GM23338 (cell line): ENCODE data around the gene NT5C2. TPM values are rescaled to one million over a fixed set of nuclear protein-coding genes. Genes with fewer than 3 reads are reported as not detected.

Experiments used
- CREB1 ChIP-seq: fragments of 250-450 bp; sonication (Bioruptor Pico); IDR thresholded peaks from 2 replicates; pipeline ENCODE4 v1.5.0; 2020; ENCODE audit warnings: low read depth, mild to moderate bottlenecking, moderate library complexity
- EZH2phosphoT487 ChIP-seq: fragments of 200-600 bp; sonication (generic); IDR thresholded peaks from one replicate; pipeline ENCODE4 v1.8.1; 2018; ENCODE audit warnings: antibody characterized with exemption; ENCODE audit not compliant: unreplicated experiment
- JUNB ChIP-seq: IDR thresholded peaks from one replicate; pipeline ENCODE4 v1.6.1; 2016; ENCODE audit warnings: antibody characterized with exemption; ENCODE audit not compliant: unreplicated experiment
- NANOG ChIP-seq: IDR thresholded peaks from 2 replicates; pipeline ENCODE4 v1.6.1; 2016; ENCODE audit warnings: antibody characterized with exemption, borderline replicate concordance
- POLR2AphosphoS5 ChIP-seq: IDR thresholded peaks from 2 replicates; pipeline ENCODE4 v1.6.1; 2016; ENCODE audit warnings: antibody characterized with exemption, low read depth
- STAT1 ChIP-seq: IDR thresholded peaks from one replicate; pipeline ENCODE4 v1.6.1; 2016; ENCODE audit warnings: antibody characterized with exemption; ENCODE audit not compliant: unreplicated experiment
- ZNF114 ChIP-seq: fragments of 250-450 bp; sonication (Bioruptor Pico); IDR thresholded peaks from 2 replicates; pipeline ENCODE4 v1.5.0; 2020; ENCODE audit warnings: mild to moderate bottlenecking, moderate library complexity
- ZNF331 ChIP-seq: fragments of 250-450 bp; sonication (Bioruptor Pico); IDR thresholded peaks from 2 replicates; pipeline ENCODE4 v1.5.0; 2020; ENCODE audit warnings: low read depth, mild to moderate bottlenecking, moderate library complexity
- polyA plus RNA-seq: library from polyadenylated mRNA; unstranded; fragments of >200 nt; fragmentation: Nextera tagmentation; extraction: Ambion mirVana; gene quantifications from 2 replicates; pipeline ENCODE4 v1.2.1, GENCODE V29; 2016
- total RNA-seq: library from RNA; depleted of rRNA; stranded (reverse); fragments of >200 nt; shearing (Covaris generic); gene quantifications from 2 replicates; pipeline ENCODE4 v1.2.3, GENCODE V29; 2014
- TF ChIP-seq, protein P1 (sequence below): fragments of 250-450 bp; sonication (Bioruptor Pico); IDR thresholded peaks from 2 replicates; pipeline ENCODE4 v1.5.0; 2020; ENCODE audit warnings: mild to moderate bottlenecking, moderate library complexity
- TF ChIP-seq, protein P2 (sequence below), 2 experiments: fragments of 200-600 bp in 1 of 2; sonication (generic) in 1 of 2; conservative IDR thresholded peaks; 2 replicates each; pipeline versions ENCODE4 v1.5.1 to v1.6.1; 2016 to 2017; ENCODE audit warnings: antibody characterized with exemption in 2 of 2, low read depth in 2 of 2, mild to moderate bottlenecking in 2 of 2, moderate library complexity in 1 of 2
- TF ChIP-seq, protein P3 (sequence below): IDR thresholded peaks from 2 replicates; pipeline ENCODE4 v1.6.1; 2016; ENCODE audit warnings: antibody characterized with exemption
- TF ChIP-seq, protein P4 (sequence below): IDR thresholded peaks from one replicate; pipeline ENCODE4 v1.6.1; 2018; ENCODE audit warnings: antibody characterized with exemption; ENCODE audit not compliant: unreplicated experiment

NT5C2 gene
- total and polyA plus RNA-seq, 2 experiments from 2014 or later, result 33.9 to 85.4 TPM

DNA sequence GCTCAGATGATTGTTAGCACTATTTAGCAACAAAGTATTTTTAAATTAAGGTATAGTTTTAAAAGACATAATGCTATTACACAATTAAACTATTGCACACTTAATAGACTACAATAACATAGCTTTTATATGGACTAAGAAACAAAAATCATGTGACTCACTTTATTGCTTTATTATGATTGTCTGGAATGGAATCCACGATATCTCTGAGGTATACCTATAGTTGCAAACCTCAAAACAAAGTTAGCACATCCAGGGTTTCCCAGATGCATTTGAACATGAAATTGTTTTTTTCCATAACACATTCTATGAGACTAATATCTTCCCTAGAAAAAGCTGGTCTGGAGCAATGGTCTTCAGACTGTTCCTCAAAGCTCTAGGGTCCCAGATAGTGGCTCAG is 34.3 kb upstream of the NT5C2 start (continued):
- TF ChIP-seq, protein P1, sequence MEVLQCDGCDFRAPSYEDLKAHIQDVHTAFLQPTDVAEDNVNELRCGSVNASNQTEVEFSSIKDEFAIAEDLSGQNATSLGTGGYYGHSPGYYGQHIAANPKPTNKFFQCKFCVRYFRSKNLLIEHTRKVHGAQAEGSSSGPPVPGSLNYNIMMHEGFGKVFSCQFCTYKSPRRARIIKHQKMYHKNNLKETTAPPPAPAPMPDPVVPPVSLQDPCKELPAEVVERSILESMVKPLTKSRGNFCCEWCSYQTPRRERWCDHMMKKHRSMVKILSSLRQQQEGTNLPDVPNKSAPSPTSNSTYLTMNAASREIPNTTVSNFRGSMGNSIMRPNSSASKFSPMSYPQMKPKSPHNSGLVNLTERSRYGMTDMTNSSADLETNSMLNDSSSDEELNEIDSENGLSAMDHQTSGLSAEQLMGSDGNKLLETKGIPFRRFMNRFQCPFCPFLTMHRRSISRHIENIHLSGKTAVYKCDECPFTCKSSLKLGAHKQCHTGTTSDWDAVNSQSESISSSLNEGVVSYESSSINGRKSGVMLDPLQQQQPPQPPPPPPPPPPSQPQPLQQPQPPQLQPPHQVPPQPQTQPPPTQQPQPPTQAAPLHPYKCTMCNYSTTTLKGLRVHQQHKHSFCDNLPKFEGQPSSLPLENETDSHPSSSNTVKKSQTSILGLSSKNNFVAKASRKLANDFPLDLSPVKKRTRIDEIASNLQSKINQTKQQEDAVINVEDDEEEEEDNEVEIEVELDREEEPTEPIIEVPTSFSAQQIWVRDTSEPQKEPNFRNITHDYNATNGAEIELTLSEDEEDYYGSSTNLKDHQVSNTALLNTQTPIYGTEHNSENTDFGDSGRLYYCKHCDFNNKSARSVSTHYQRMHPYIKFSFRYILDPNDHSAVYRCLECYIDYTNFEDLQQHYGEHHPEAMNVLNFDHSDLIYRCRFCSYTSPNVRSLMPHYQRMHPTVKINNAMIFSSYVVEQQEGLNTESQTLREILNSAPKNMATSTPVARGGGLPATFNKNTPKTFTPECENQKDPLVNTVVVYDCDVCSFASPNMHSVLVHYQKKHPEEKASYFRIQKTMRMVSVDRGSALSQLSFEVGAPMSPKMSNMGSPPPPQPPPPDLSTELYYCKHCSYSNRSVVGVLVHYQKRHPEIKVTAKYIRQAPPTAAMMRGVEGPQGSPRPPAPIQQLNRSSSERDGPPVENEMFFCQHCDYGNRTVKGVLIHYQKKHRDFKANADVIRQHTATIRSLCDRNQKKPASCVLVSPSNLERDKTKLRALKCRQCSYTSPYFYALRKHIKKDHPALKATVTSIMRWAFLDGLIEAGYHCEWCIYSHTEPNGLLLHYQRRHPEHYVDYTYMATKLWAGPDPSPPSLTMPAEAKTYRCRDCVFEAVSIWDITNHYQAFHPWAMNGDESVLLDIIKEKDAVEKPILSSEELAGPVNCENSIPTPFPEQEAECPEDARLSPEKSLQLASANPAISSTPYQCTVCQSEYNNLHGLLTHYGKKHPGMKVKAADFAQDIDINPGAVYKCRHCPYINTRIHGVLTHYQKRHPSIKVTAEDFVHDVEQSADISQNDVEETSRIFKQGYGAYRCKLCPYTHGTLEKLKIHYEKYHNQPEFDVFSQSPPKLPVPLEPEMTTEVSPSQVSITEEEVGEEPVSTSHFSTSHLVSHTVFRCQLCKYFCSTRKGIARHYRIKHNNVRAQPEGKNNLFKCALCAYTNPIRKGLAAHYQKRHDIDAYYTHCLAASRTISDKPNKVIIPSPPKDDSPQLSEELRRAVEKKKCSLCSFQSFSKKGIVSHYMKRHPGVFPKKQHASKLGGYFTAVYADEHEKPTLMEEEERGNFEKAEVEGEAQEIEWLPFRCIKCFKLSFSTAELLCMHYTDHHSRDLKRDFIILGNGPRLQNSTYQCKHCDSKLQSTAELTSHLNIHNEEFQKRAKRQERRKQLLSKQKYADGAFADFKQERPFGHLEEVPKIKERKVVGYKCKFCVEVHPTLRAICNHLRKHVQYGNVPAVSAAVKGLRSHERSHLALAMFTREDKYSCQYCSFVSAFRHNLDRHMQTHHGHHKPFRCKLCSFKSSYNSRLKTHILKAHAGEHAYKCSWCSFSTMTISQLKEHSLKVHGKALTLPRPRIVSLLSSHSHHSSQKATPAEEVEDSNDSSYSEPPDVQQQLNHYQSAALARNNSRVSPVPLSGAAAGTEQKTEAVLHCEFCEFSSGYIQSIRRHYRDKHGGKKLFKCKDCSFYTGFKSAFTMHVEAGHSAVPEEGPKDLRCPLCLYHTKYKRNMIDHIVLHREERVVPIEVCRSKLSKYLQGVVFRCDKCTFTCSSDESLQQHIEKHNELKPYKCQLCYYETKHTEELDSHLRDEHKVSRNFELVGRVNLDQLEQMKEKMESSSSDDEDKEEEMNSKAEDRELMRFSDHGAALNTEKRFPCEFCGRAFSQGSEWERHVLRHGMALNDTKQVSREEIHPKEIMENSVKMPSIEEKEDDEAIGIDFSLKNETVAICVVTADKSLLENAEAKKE (CRISPR knock-in tag), result no peak
- no peak for TF ChIP-seq ZNF114 (CRISPR knock-in tag)
- TF ChIP-seq, protein P2, sequence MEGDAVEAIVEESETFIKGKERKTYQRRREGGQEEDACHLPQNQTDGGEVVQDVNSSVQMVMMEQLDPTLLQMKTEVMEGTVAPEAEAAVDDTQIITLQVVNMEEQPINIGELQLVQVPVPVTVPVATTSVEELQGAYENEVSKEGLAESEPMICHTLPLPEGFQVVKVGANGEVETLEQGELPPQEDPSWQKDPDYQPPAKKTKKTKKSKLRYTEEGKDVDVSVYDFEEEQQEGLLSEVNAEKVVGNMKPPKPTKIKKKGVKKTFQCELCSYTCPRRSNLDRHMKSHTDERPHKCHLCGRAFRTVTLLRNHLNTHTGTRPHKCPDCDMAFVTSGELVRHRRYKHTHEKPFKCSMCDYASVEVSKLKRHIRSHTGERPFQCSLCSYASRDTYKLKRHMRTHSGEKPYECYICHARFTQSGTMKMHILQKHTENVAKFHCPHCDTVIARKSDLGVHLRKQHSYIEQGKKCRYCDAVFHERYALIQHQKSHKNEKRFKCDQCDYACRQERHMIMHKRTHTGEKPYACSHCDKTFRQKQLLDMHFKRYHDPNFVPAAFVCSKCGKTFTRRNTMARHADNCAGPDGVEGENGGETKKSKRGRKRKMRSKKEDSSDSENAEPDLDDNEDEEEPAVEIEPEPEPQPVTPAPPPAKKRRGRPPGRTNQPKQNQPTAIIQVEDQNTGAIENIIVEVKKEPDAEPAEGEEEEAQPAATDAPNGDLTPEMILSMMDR (conservative IDR thresholded peaks at IDR 0.05; ENCODE audit: low read depth in 2 of 2), result no peak
- TF ChIP-seq JUNB, result no peak
- TF ChIP-seq CREB1 (CRISPR knock-in tag), result no peak
- TF ChIP-seq POLR2AphosphoS5, result no peak
- no peak for TF ChIP-seq STAT1
- TF ChIP-seq, protein P3, sequence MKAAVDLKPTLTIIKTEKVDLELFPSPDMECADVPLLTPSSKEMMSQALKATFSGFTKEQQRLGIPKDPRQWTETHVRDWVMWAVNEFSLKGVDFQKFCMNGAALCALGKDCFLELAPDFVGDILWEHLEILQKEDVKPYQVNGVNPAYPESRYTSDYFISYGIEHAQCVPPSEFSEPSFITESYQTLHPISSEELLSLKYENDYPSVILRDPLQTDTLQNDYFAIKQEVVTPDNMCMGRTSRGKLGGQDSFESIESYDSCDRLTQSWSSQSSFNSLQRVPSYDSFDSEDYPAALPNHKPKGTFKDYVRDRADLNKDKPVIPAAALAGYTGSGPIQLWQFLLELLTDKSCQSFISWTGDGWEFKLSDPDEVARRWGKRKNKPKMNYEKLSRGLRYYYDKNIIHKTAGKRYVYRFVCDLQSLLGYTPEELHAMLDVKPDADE, result no peak
- TF ChIP-seq EZH2phosphoT487, result no peak
- TF ChIP-seq, protein P4, sequence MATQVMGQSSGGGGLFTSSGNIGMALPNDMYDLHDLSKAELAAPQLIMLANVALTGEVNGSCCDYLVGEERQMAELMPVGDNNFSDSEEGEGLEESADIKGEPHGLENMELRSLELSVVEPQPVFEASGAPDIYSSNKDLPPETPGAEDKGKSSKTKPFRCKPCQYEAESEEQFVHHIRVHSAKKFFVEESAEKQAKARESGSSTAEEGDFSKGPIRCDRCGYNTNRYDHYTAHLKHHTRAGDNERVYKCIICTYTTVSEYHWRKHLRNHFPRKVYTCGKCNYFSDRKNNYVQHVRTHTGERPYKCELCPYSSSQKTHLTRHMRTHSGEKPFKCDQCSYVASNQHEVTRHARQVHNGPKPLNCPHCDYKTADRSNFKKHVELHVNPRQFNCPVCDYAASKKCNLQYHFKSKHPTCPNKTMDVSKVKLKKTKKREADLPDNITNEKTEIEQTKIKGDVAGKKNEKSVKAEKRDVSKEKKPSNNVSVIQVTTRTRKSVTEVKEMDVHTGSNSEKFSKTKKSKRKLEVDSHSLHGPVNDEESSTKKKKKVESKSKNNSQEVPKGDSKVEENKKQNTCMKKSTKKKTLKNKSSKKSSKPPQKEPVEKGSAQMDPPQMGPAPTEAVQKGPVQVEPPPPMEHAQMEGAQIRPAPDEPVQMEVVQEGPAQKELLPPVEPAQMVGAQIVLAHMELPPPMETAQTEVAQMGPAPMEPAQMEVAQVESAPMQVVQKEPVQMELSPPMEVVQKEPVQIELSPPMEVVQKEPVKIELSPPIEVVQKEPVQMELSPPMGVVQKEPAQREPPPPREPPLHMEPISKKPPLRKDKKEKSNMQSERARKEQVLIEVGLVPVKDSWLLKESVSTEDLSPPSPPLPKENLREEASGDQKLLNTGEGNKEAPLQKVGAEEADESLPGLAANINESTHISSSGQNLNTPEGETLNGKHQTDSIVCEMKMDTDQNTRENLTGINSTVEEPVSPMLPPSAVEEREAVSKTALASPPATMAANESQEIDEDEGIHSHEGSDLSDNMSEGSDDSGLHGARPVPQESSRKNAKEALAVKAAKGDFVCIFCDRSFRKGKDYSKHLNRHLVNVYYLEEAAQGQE, result no peak
- no peak for TF ChIP-seq ZNF331 (CRISPR knock-in tag)
- TF ChIP-seq NANOG, result no peak
